ENCODE results near the gene NEK1.

DNA sequence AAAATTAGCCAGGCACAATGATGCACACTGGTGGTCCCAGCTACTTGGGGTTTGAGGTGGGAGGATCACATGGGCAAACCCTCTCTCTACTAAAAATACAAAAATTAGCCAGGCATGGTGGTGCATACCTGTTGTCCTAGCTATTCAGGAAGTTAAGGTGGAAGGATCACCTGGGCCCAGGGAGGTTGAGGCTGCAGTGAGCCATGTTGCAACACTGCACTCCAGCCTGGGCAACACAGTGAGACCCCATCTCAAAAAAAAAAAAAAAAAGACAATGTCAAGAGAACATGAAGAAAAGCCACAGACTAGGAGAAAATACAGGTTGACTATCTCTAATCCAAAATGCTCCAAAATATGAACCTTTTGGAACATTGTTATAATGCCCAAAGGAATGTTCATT lies 153.8 kb downstream of the NEK1 start:
- no peak for TF ChIP-seq CTCF (IDR thresholded peaks at IDR 0.05)
- no peak for TF ChIP-seq POLR2A (IDR thresholded peaks at IDR 0.05)

Data from testis (tissue), 2 donors.